Measurements from ENCODE around the gene GSTT2B. TPM values are rescaled to one million over a fixed set of nuclear protein-coding genes. Genes with fewer than 3 reads are reported as not detected.

GSTT2B gene
- polyA plus RNA-seq, 3 donors = 0.25 to 0.72 TPM; not detected in 1

GRCh38 chr22:24006914-24007214 is 45.9 kb upstream of the GSTT2B start:
- 98% methylated on average over 5 of the region's 6 CpGs for WGBS (ENCODE audit: insufficient coverage)
- peaks cover 0 to 3% (median 0%) of the 10 kb centered on the region in 7 donors for H3K9me3 Mint-ChIP-seq
- peak overlapping the region in 1 of 7 donors; percentile 16 for H3K27ac Mint-ChIP-seq

GRCh38 chr22:24006207-24006913 is 45.4 kb upstream of the GSTT2B start:
- Mint-ChIP-seq H3K4me1 (peaks cover 4% of the 10 kb centered on the region), H3K36me3 (no peaks in the 10 kb centered on the region), H3K9me3 (peaks cover 0 to 3% (median 0%) of the 10 kb centered on the region in 7 donors), H3K27ac (no peak overlapping the region), H3K4me3 (no peak overlapping the region), H3K27me3 (ENCODE audit: low read depth in 3 of 3) (peaks cover 3 to 7% (median 4%) of the 10 kb centered on the region in 3 donors)
- no peak overlapping the region for H3K4me2 ChIP-seq (replicated peaks; ENCODE audit: extremely low read depth, low read length, poor library complexity, severe bottlenecking)
- H3K9ac ChIP-seq (ENCODE audit: insufficient read depth, low read length, poor library complexity, severe bottlenecking) = no peak overlapping the region
- no peaks in the 10 kb centered on the region for H3K9me3 ChIP-seq (replicated peaks in 1 of 2; ENCODE audit: control insufficient read depth in 1 of 2, insufficient read depth in 1 of 2, low read length in 2 of 2)
- WGBS (ENCODE audit: insufficient coverage) = 84% methylated on average over 8 of the region's 10 CpGs
- no peak overlapping the region for H3K4me3 ChIP-seq (replicated peaks in 1 of 3; ENCODE audit: low read depth in 2 of 3, low read length in 3 of 3)
- intact Hi-C loops (cut with micrococcal nuclease) = loop anchor here in 1 of 2 donors (5.0 kb wide), 1 partner anchor 69 kb away; no protein-coding TSS in a partner anchor
- peaks cover 2% of the 10 kb centered on the region for H3K79me2 ChIP-seq (ENCODE audit: insufficient read depth, low read length)
- H3K27me3 ChIP-seq (ENCODE audit: control insufficient read depth in 2 of 2, insufficient read depth in 2 of 2, low read length in 2 of 2) = no peaks in the 10 kb centered on the region
- no peaks in the 10 kb centered on the region for H3K4me1 ChIP-seq (ENCODE audit: control insufficient read depth in 1 of 2, insufficient read depth in 2 of 2, low read length in 2 of 2)
- no peak overlapping the region for H3K27ac ChIP-seq (ENCODE audit: low read depth in 1 of 2, low read length in 2 of 2)
- TF ChIP-seq, protein P1, sequence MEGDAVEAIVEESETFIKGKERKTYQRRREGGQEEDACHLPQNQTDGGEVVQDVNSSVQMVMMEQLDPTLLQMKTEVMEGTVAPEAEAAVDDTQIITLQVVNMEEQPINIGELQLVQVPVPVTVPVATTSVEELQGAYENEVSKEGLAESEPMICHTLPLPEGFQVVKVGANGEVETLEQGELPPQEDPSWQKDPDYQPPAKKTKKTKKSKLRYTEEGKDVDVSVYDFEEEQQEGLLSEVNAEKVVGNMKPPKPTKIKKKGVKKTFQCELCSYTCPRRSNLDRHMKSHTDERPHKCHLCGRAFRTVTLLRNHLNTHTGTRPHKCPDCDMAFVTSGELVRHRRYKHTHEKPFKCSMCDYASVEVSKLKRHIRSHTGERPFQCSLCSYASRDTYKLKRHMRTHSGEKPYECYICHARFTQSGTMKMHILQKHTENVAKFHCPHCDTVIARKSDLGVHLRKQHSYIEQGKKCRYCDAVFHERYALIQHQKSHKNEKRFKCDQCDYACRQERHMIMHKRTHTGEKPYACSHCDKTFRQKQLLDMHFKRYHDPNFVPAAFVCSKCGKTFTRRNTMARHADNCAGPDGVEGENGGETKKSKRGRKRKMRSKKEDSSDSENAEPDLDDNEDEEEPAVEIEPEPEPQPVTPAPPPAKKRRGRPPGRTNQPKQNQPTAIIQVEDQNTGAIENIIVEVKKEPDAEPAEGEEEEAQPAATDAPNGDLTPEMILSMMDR (IDR thresholded peaks at IDR 0.05) = no peak
- DNase-seq = no peak
- H3K36me3 ChIP-seq (replicated peaks in 1 of 2; ENCODE audit: control insufficient read depth in 1 of 2, insufficient read depth in 2 of 2, low read length in 2 of 2) = no peaks in the 10 kb centered on the region
- no peaks in the 10 kb centered on the region for H4K20me1 ChIP-seq (ENCODE audit: insufficient read depth, low read length)
- H2AFZ ChIP-seq (ENCODE audit: insufficient read depth, low read depth, low read length, poor library complexity, severe bottlenecking) = no peak overlapping the region

More at GRCh38 chr22:24006914-24007214, 45.9 kb upstream of the GSTT2B start:
- no peak overlapping the region for H3K9ac ChIP-seq (ENCODE audit: insufficient read depth, low read length, poor library complexity, severe bottlenecking)
- H3K79me2 ChIP-seq (ENCODE audit: insufficient read depth, low read length) = peaks cover 7% of the 10 kb centered on the region
- no peaks in the 10 kb centered on the region for H3K9me3 ChIP-seq (replicated peaks in 1 of 2; ENCODE audit: control insufficient read depth in 1 of 2, insufficient read depth in 1 of 2, low read length in 2 of 2)
- peaks cover 4 to 5% of the 10 kb centered on the region in 2 donors for H3K4me1 ChIP-seq (ENCODE audit: control insufficient read depth in 1 of 2, insufficient read depth in 2 of 2, low read length in 2 of 2)
- no peak overlapping the region for H3K4me3 ChIP-seq (replicated peaks in 1 of 3; ENCODE audit: low read depth in 2 of 3, low read length in 3 of 3)
- intact Hi-C loops (cut with micrococcal nuclease) = loop anchor here in 1 of 2 donors (5.0 kb wide), 1 partner anchor 70 kb away; no protein-coding TSS in a partner anchor
- no peak overlapping the region for H2AFZ ChIP-seq (ENCODE audit: insufficient read depth, low read depth, low read length, poor library complexity, severe bottlenecking)
- H3K4me3 Mint-ChIP-seq = no peak overlapping the region
- DNase-seq = no peak
- TF ChIP-seq, protein P1 (IDR thresholded peaks at IDR 0.05) = no peak
- H3K36me3 ChIP-seq (replicated peaks in 1 of 2; ENCODE audit: control insufficient read depth in 1 of 2, insufficient read depth in 2 of 2, low read length in 2 of 2) = no peaks in the 10 kb centered on the region
- no peaks in the 10 kb centered on the region for H3K27me3 ChIP-seq (ENCODE audit: control insufficient read depth in 2 of 2, insufficient read depth in 2 of 2, low read length in 2 of 2)
- H3K4me2 ChIP-seq (replicated peaks; ENCODE audit: extremely low read depth, low read length, poor library complexity, severe bottlenecking) = no peak overlapping the region
- H3K4me1 Mint-ChIP-seq = peaks cover 7% of the 10 kb centered on the region
- no peak overlapping the region for H3K27ac ChIP-seq (ENCODE audit: low read depth in 1 of 2, low read length in 2 of 2)
- no peaks in the 10 kb centered on the region for H3K36me3 Mint-ChIP-seq
- peaks cover 1 to 3% (median 3%) of the 10 kb centered on the region in 3 donors for H3K27me3 Mint-ChIP-seq (ENCODE audit: low read depth in 3 of 3)
- no peaks in the 10 kb centered on the region for H4K20me1 ChIP-seq (ENCODE audit: insufficient read depth, low read length)

All from CD14-positive monocyte (primary cell).